Measurements from ENCODE around the gene TBC1D5.
"Not testable (repeated sequence)": the region's sequence is repeated elsewhere in the genome, so short reads cannot be mapped to it uniquely, and the experiment has no call there.

Gene TBC1D5

GRCh38 chr3:17399586-17399985 lies 342.8 kb downstream of the TBC1D5 start:
- TF ChIP-seq CTCF (IDR thresholded peaks at IDR 0.05; ENCODE audit: low read length, missing control alignments), result no peak

GRCh38 chr3:17398959-17399551 lies 343.4 kb downstream of the TBC1D5 start:
- no peak for TF ChIP-seq CTCF (IDR thresholded peaks at IDR 0.05; ENCODE audit: low read length, missing control alignments)
- H3K4me3 ChIP-seq (replicated peaks; ENCODE audit: low read depth, low read length), result no peak overlapping the region
- no peak for DNase-seq (ENCODE audit: low read depth)

More at GRCh38 chr3:17399586-17399985, 342.8 kb downstream of the TBC1D5 start:
- H3K4me3 ChIP-seq (replicated peaks; ENCODE audit: low read depth, low read length), result no peak overlapping the region
- no peak for DNase-seq (ENCODE audit: low read depth)

GRCh38 chr3:17396036-17396435 lies 346.4 kb downstream of the TBC1D5 start:
- no peak for TF ChIP-seq CTCF (IDR thresholded peaks at IDR 0.05; ENCODE audit: low read length, missing control alignments)
- H3K4me3 ChIP-seq (replicated peaks; ENCODE audit: low read depth, low read length), result no peak overlapping the region
- no peak for DNase-seq (ENCODE audit: low read depth)

- TF ChIP-seq CTCF (IDR thresholded peaks at IDR 0.05; ENCODE audit: low read length, missing control alignments), result no peak
- no peak for DNase-seq (ENCODE audit: low read depth)
- H3K4me3 ChIP-seq (replicated peaks; ENCODE audit: low read depth, low read length), result no peak overlapping the region
Observed at GRCh38 chr3:17394541-17395155, 347.8 kb downstream of the TBC1D5 start.

- not testable (repeated sequence) for H3K4me3 ChIP-seq (replicated peaks; ENCODE audit: low read depth, low read length); DNase-seq (ENCODE audit: low read depth)
Observed at GRCh38 chr3:17392516-17392915, 349.9 kb downstream of the TBC1D5 start.

- TF ChIP-seq CTCF (IDR thresholded peaks at IDR 0.05; ENCODE audit: low read length, missing control alignments), result no peak
Observed at GRCh38 chr3:17390785-17391184, 351.6 kb downstream of the TBC1D5 start.

GRCh38 chr3:17387108-17387507 lies 355.3 kb downstream of the TBC1D5 start:
- TF ChIP-seq CTCF (IDR thresholded peaks at IDR 0.05; ENCODE audit: low read length, missing control alignments), result no peak

More at GRCh38 chr3:17390785-17391184, 351.6 kb downstream of the TBC1D5 start:
- no peak overlapping the region for H3K4me3 ChIP-seq (replicated peaks; ENCODE audit: low read depth, low read length)
- DNase-seq (ENCODE audit: low read depth), result no peak

More at GRCh38 chr3:17387108-17387507, 355.3 kb downstream of the TBC1D5 start:
- H3K4me3 ChIP-seq (replicated peaks; ENCODE audit: low read depth, low read length), result no peak overlapping the region
- DNase-seq (ENCODE audit: low read depth), result no peak

Data from fibroblast of pulmonary artery (primary cell).